ENCODE measurements around the gene SMURF2. TPM values are rescaled to one million over a fixed set of nuclear protein-coding genes. Genes with fewer than 3 reads are reported as not detected.
A peak's percentile ranks its signal among the peaks of the same experiment; 100 is the strongest.

The SMURF2 gene
- total RNA-seq, 1 experiment from 2014 or later, result 23.0 TPM

GRCh38 chr17:64505340-64506200 lies 156.5 kb downstream of the SMURF2 start (continued):
- no peak for TF ChIP-seq PRDM15 (CRISPR knock-in tag; IDR thresholded peaks at IDR 0.05)
- 0 out of 2 replicates have a peak, but pooled peaks have one; percentile 58 for TF ChIP-seq ERG (CRISPR knock-in tag; IDR thresholded peaks at IDR 0.05)
- TF ChIP-seq ZNF317 (CRISPR knock-in tag; IDR thresholded peaks at IDR 0.05; ENCODE audit: borderline replicate concordance, low read depth), result no peak
- no peak; the same call in 1 of the 2 replicates for TF ChIP-seq ZMAT4 (CRISPR knock-in tag; IDR thresholded peaks at IDR 0.05)

- CTCF ChIA-PET, result interaction anchor here (0.6 to 1.5 kb wide), 2 partner anchors 8 to 83 kb away, joined by 4 to 10 read pairs; partner anchors contain the start of gene POLG2
- Mint-ChIP-seq H3K27ac (peak overlapping the region; percentile 96), H3K36me3 (peaks cover 73% of the 10 kb centered on the region), H3K4me1 (peaks cover 56% of the 10 kb centered on the region), H3K27me3 (ENCODE audit: low read depth) (no peaks in the 10 kb centered on the region; the same call in 1 of the 2 replicates), H3K4me3 (peak overlapping the region; percentile 98), H3K9me3 (no peaks in the 10 kb centered on the region)
- POLR2A ChIA-PET, result interaction anchor here (0.6 to 3.3 kb wide), 12 partner anchors 8 to 682 kb away, joined by 3 to 53 read pairs (median 5); partner anchors contain the start of genes POLG2 and SMURF2
- ATAC-seq, result no peak
- no peak for DNase-seq (ENCODE audit: low spot score)
- TF ChIP-seq GRHL2 (CRISPR knock-in tag; IDR thresholded peaks at IDR 0.05; ENCODE audit: insufficient replicate concordance, severe bottlenecking) (no peak), ATF3 (CRISPR knock-in tag; conservative IDR thresholded peaks at IDR 0.05) (no peak), EMX1 (CRISPR knock-in tag; IDR thresholded peaks at IDR 0.05) (no peak), ZNF263 (CRISPR knock-in tag; IDR thresholded peaks at IDR 0.05; ENCODE audit: low read depth) (no peak), HMGXB4 (CRISPR knock-in tag; IDR thresholded peaks at IDR 0.05) (no peak), FOXK1 (CRISPR knock-in tag; IDR thresholded peaks at IDR 0.05) (no peak), RORB (CRISPR knock-in tag; IDR thresholded peaks at IDR 0.05) (no peak), NFATC4 (CRISPR knock-in tag; IDR thresholded peaks at IDR 0.05) (no peak), ZNF512 (CRISPR knock-in tag; IDR thresholded peaks at IDR 0.05; ENCODE audit: borderline replicate concordance) (no peak), CREM (CRISPR knock-in tag; IDR thresholded peaks at IDR 0.05) (no peak), RELA (CRISPR knock-in tag; IDR thresholded peaks at IDR 0.05; ENCODE audit: borderline replicate concordance) (no peak), ZNF138 (CRISPR knock-in tag; conservative IDR thresholded peaks at IDR 0.05) (no peak), ZNF671 (CRISPR knock-in tag; IDR thresholded peaks at IDR 0.05) (no peak), ZMAT4 (CRISPR knock-in tag; IDR thresholded peaks at IDR 0.05) (no peak), ZNF423 (CRISPR knock-in tag; IDR thresholded peaks at IDR 0.05) (no peak), ELF4 (CRISPR knock-in tag; IDR thresholded peaks at IDR 0.05; ENCODE audit: low read depth) (no peak), JUN (CRISPR knock-in tag; IDR thresholded peaks at IDR 0.05) (no peak), NR2C2 (CRISPR knock-in tag; IDR thresholded peaks at IDR 0.05) (no peak)
These were observed 157.3 kb downstream of the SMURF2 start for GRCh38 chr17:64504769-64505339.

Data from WTC11 (cell line).